MM.1S (cell line): ENCODE results near the gene GBP3.

Experiments
- CTCF ChIP-seq: fragments of 300-600 bp; sonication (generic); IDR thresholded peaks from 2 replicates; pipeline ENCODE4 v1.5.1; 2016; ENCODE audit warnings: antibody characterized with exemption, low read length, mixed read lengths
- EZH2 ChIP-seq: fragments of 300-600 bp; sonication (generic); optimal IDR thresholded peaks from 2 replicates; pipeline ENCODE3; 2017; ENCODE audit warnings: low read depth, mild to moderate bottlenecking, antibody characterized with exemption, low read length, mixed read lengths
- EZH2phosphoT487 ChIP-seq: fragments of 300-600 bp; sonication (generic); IDR thresholded peaks from 2 replicates; pipeline ENCODE4 v1.6.1; 2018; ENCODE audit warnings: antibody characterized with exemption, low read length

- TF ChIP-seq CTCF (no peak), EZH2 (no peak), EZH2phosphoT487 (no peak)
Observed at GRCh38 chr1:89022167-89022959, at the start of gene GBP3.
